Measurements from ENCODE around the gene TTYH1. TPM values are rescaled to one million over a fixed set of nuclear protein-coding genes. Genes with fewer than 3 reads are reported as not detected.

TTYH1 gene
- total and polyA plus RNA-seq, 9 of the 15 experiments (the other 6 are each of a cell fraction or from before 2014, with no cell fraction given): 0.08 TPM; not detected in 8

- TF ChIP-seq MGA (IDR thresholded peaks at IDR 0.05): no peak
- no peak for TF ChIP-seq PRMT5 (CRISPR knock-in tag; IDR thresholded peaks at IDR 0.05)
- TF ChIP-seq CC2D1A (IDR thresholded peaks at IDR 0.05): no peak
- no peak for TF ChIP-seq CBX5 (IDR thresholded peaks at IDR 0.05; ENCODE audit: borderline replicate concordance, low read depth)
- no peak for TF ChIP-seq RBBP5 (IDR thresholded peaks at IDR 0.05; ENCODE audit: borderline replicate concordance, insufficient read depth, low read length, poor library complexity, severe bottlenecking)
- no peak for TF ChIP-seq MCM5 (IDR thresholded peaks at IDR 0.05; ENCODE audit: low read depth)
- TF ChIP-seq CEBPB (tag; IDR thresholded peaks at IDR 0.05): no peak
- TF ChIP-seq ZNF3 (CRISPR knock-in tag; IDR thresholded peaks at IDR 0.05): no peak
- TF ChIP-seq CHAMP1 (IDR thresholded peaks at IDR 0.05): no peak
- no peak for TF ChIP-seq ATF2 (CRISPR knock-in tag; IDR thresholded peaks at IDR 0.05)
- TF ChIP-seq XRCC5 (IDR thresholded peaks at IDR 0.05; ENCODE audit: low read depth, low read length): no peak
- TF ChIP-seq NEUROD1 (IDR thresholded peaks at IDR 0.05; ENCODE audit: borderline replicate concordance, low read depth, low read length, partially characterized antibody): no peak
These were observed 32.9 kb downstream of the TTYH1 start (continued) for GRCh38 chr19:54448040-54448773.

Data from K562 (cell line).